Measurements from ENCODE around the gene SEMA6B.
"Not testable (repeated sequence)": the region's sequence is repeated elsewhere in the genome, so short reads cannot be mapped to it uniquely, and the experiment has no call there.

The SEMA6B gene

DNA sequence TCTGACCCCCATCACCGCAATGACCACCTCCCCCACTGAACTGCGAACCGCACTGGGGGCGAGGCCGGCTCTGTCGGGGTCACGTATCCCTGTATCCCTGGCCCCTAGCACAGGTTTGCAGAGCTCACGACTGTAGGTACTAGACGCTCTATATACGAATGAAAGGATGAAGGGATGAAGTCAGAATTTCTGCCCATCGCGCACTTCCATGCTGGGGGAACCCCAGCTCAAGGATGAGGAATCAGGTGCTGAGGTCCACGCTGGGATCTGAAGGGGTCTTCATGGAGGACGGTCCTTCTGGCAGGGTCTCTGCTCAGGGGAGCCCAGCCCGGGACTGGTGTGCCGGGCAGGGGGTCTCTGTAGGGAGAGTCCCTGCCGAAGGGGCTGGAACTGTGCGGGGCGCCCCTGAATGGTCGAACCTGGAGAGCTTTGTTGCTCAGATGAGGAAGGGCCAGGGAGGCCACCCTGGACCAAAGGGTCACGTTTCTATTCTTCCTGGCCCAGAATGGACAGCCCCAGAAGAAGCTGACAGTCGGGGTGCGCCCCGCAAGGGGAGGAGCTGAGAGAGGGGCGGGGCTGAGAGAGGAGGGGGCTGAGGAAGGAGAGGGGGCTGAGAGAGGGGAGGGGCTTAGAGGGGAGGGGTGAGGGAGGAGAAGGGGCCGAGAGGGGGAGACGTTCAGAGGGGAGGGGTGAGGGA is 37.9 kb upstream of the SEMA6B start:
- Histone ChIP-seq H3K27ac (ENCODE audit: low read length) (no peak overlapping the region), H3K9me3 (ENCODE audit: control insufficient read depth, low read depth, low read length) (no peaks in the 10 kb centered on the region), H3K36me3 (ENCODE audit: control insufficient read depth, low read depth, low read length) (no peaks in the 10 kb centered on the region), H3K9ac (ENCODE audit: low read length) (no peak overlapping the region), H3K4me1 (ENCODE audit: control insufficient read depth, low read depth, low read length) (peaks cover 4% of the 10 kb centered on the region), H3K27me3 (ENCODE audit: control insufficient read depth, insufficient read depth, low read length) (peaks cover 22% of the 10 kb centered on the region), H3K4me3 (ENCODE audit: low read length) (peak overlapping the region; percentile 49)

DNA sequence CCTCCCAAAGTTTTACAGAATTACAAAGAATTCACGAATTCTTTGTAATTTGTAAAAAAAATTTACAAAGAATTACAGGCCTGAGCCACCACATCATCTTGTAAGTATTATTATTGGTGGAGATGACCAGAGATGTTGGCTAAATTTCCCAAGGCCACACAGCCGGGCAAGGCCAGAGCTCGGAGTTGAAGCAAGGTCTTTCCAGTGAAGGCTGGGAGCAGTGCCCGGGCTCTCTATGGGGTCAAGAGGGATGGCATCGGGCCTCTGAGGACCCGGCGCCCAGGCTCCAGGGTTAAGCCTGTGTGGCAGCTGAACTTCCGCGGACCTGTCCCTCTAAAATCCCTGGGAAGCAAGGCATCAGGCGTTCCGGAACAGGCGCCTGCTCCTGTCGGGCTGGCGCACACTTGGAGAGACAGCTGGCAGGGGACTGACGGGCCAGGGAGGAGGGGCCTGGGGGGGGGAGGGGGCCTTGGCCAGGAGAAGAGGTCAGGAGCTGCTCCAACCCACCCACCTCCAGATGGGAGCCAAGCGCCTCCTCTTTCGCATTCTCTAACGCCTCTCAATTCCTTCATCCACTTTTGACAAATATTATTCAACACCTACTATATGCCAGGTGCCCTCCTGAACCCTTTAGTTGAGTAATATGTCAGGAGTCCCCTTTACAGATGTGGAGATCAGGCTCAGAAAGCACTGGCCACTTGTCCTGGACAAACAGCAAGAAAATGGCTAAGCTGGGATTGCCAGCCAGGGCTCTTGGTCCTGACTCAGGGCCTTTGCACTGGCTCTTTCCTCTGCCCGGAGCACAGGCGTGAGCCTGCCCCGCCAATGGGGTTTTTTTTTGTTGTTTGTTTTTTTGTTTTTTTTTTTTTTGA is 36.8 kb upstream of the SEMA6B start:
- Histone ChIP-seq H3K36me3 (ENCODE audit: control insufficient read depth, low read depth, low read length) (no peaks in the 10 kb centered on the region), H3K9me3 (ENCODE audit: control insufficient read depth, low read depth, low read length) (no peaks in the 10 kb centered on the region), H3K27me3 (ENCODE audit: control insufficient read depth, insufficient read depth, low read length) (peaks cover 22% of the 10 kb centered on the region), H3K4me3 (ENCODE audit: low read length) (no peak overlapping the region), H3K27ac (ENCODE audit: low read length) (no peak overlapping the region), H3K9ac (ENCODE audit: low read length) (no peak overlapping the region), H3K4me1 (ENCODE audit: control insufficient read depth, low read depth, low read length) (peaks cover 4% of the 10 kb centered on the region)

- H3K4me3 ChIP-seq (ENCODE audit: low read length); H3K9me3 ChIP-seq (ENCODE audit: control insufficient read depth, low read depth, low read length); H3K4me1 ChIP-seq (ENCODE audit: control insufficient read depth, low read depth, low read length); H3K9ac ChIP-seq (ENCODE audit: low read length); H3K36me3 ChIP-seq (ENCODE audit: control insufficient read depth, low read depth, low read length); H3K27ac ChIP-seq (ENCODE audit: low read length): not testable (repeated sequence)
- H3K27me3 ChIP-seq (ENCODE audit: control insufficient read depth, insufficient read depth, low read length): peaks cover 22% of the 10 kb centered on the region
Measured at GRCh38 chr19:4595158-4595557, 35.7 kb upstream of the SEMA6B start.

DNA sequence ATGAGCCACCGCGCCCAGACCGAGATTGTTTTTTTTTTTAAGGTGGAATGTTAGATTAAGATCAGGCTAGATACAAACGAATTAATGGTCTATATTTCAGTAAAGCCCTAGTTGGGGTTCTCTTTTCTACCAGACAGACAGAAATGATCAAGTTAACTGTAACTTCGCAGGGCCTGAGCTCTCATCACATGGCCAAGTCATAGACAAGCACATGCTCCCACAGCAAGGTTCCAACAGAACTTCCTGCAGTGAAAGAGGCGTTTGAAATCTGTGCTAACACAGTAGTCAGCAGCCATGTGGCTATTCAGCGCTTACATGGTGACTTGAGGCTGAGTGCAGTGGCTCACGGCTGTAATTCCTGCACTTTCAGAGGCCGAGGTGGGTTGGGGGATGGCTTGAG is 34.7 kb upstream of the SEMA6B start:
- no peak overlapping the region for H3K27ac ChIP-seq (ENCODE audit: low read length)
- no peaks in the 10 kb centered on the region for H3K36me3 ChIP-seq (ENCODE audit: control insufficient read depth, low read depth, low read length)
- H3K4me3 ChIP-seq (ENCODE audit: low read length): no peak overlapping the region
- peaks cover 4% of the 10 kb centered on the region for H3K4me1 ChIP-seq (ENCODE audit: control insufficient read depth, low read depth, low read length)
- H3K9me3 ChIP-seq (ENCODE audit: control insufficient read depth, low read depth, low read length): no peaks in the 10 kb centered on the region
- H3K9ac ChIP-seq (ENCODE audit: low read length): no peak overlapping the region
- peaks cover 17% of the 10 kb centered on the region for H3K27me3 ChIP-seq (ENCODE audit: control insufficient read depth, insufficient read depth, low read length)

GRCh38 chr19:4593409-4593851 is 33.9 kb upstream of the SEMA6B start:
- H3K27me3 ChIP-seq (ENCODE audit: control insufficient read depth, insufficient read depth, low read length): peaks cover 11% of the 10 kb centered on the region

DNA sequence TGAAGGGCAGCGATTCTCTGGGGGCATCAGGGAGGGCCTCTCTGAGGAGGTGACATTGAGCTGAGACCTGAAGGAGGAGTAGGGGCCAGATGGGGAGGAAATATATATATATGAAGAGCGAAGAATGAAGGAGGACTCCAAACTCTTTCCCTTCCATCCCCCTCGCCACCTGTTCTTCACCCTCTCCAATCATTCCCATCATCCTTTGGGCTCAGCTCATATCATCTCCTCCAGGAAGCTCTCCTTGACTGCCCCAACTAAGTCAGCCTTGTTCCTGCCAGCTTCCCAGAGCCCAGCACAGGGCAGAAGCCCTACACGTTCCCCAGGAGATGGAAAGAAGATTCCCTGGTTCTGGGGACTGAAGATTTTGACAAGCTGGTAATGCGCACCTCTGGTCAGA is 33.0 kb upstream of the SEMA6B start:
- Histone ChIP-seq H3K4me1 (ENCODE audit: control insufficient read depth, low read depth, low read length) (peaks cover 3% of the 10 kb centered on the region), H3K4me3 (ENCODE audit: low read length) (no peak overlapping the region), H3K9me3 (ENCODE audit: control insufficient read depth, low read depth, low read length) (no peaks in the 10 kb centered on the region), H3K27me3 (ENCODE audit: control insufficient read depth, insufficient read depth, low read length) (peaks cover 11% of the 10 kb centered on the region), H3K36me3 (ENCODE audit: control insufficient read depth, low read depth, low read length) (no peaks in the 10 kb centered on the region), H3K27ac (ENCODE audit: low read length) (no peak overlapping the region), H3K9ac (ENCODE audit: low read length) (no peak overlapping the region)

More at GRCh38 chr19:4593409-4593851, 33.9 kb upstream of the SEMA6B start:
- H3K4me1 ChIP-seq (ENCODE audit: control insufficient read depth, low read depth, low read length): peaks cover 4% of the 10 kb centered on the region
- H3K4me3 ChIP-seq (ENCODE audit: low read length): no peak overlapping the region
- H3K36me3 ChIP-seq (ENCODE audit: control insufficient read depth, low read depth, low read length): no peaks in the 10 kb centered on the region
- H3K27ac ChIP-seq (ENCODE audit: low read length): no peak overlapping the region
- no peaks in the 10 kb centered on the region for H3K9me3 ChIP-seq (ENCODE audit: control insufficient read depth, low read depth, low read length)
- H3K9ac ChIP-seq (ENCODE audit: low read length): no peak overlapping the region

DNA sequence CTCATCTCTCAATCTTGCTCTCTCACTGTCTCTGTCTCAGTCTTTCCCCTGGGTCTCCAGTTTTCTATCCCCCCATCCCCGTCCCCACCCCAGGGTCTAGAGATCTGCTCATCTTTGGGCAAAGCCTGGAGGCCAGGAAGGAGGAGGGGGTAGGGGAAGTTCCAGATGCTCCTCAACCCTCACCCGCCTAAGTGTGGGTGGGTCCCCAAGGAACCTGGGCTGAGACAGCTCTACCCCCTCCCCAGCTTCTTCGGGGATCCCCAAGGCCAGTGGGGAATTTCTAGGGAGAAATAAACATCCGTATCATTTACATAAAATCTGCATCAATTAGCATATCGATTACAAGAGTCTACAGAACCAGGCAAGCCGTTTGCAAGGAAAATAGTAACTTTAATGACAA is 31.8 kb upstream of the SEMA6B start:
- Histone ChIP-seq H3K27me3 (ENCODE audit: control insufficient read depth, insufficient read depth, low read length) (peaks cover under 1% of the 10 kb centered on the region), H3K4me3 (ENCODE audit: low read length) (no peak overlapping the region), H3K4me1 (ENCODE audit: control insufficient read depth, low read depth, low read length) (no peaks in the 10 kb centered on the region), H3K9ac (ENCODE audit: low read length) (no peak overlapping the region), H3K27ac (ENCODE audit: low read length) (no peak overlapping the region), H3K9me3 (ENCODE audit: control insufficient read depth, low read depth, low read length) (no peaks in the 10 kb centered on the region), H3K36me3 (ENCODE audit: control insufficient read depth, low read depth, low read length) (no peaks in the 10 kb centered on the region)

DNA sequence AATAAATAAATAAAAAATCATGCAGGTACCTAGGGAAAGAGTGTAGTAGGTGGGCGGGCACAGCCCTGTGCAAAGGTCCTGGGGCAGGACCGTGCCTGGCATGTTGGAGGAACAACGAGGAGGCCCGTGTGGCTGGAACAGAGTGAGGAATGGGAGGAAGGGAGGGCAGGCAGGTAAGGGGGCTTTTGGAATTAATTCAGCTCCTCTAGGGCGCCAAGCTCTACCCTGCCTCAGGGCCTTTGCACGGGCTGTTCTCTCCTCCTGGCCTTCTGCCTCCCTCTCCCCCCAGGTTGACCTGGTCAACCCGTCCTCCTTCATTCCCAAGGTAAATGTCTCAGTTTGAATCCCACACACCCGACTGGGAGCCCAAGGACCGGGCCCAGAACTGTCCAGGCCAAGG is 31.1 kb upstream of the SEMA6B start:
- no peaks in the 10 kb centered on the region for H3K9me3 ChIP-seq (ENCODE audit: control insufficient read depth, low read depth, low read length)
- H3K27ac ChIP-seq (ENCODE audit: low read length): no peak overlapping the region
- no peak overlapping the region for H3K4me3 ChIP-seq (ENCODE audit: low read length)
- no peaks in the 10 kb centered on the region for H3K36me3 ChIP-seq (ENCODE audit: control insufficient read depth, low read depth, low read length)
- H3K4me1 ChIP-seq (ENCODE audit: control insufficient read depth, low read depth, low read length): no peaks in the 10 kb centered on the region
- no peak overlapping the region for H3K9ac ChIP-seq (ENCODE audit: low read length)
- peaks cover 8% of the 10 kb centered on the region for H3K27me3 ChIP-seq (ENCODE audit: control insufficient read depth, insufficient read depth, low read length)

DNA sequence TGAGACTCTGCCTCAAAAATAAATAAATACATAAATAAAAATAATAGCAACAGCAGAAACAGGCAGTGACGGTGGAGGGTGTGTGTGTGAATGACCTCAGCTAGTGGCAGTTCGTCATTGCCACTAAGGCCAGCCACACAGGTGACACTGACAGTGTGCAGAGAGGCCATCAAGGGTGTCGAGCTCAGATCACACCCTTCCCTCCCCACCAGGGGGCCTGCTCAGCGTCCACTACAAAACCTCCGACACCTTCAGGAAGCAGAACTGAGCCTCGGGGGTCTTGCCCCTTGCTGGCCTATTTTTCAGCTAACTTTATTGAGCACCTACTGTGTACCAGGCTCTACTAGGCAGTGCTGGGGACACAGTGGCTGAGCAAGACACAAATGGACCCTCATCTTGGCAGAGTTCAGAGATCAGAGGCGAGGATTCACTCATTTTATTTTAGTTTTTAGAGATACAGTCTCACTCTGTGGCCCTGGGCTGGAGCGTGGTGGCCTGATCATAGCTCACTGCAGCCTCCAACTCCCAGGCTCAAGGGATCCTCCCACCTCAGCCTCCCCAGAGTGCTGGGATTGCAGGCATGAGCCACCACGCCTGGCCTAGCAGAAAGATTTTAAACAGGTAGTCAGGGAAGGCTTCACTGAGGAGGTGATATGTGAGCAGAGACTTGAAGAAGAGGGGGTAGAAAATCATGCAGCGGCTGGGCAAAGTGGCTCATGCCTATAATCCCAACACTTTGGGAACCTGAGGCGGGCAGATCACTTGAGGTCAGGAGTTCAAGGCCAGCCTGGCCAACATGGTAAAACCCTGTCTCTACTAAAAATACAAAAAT is 30.3 kb upstream of the SEMA6B start:
- Histone ChIP-seq H3K27me3 (ENCODE audit: control insufficient read depth, insufficient read depth, low read length) (peaks cover 16% of the 10 kb centered on the region), H3K4me1 (ENCODE audit: control insufficient read depth, low read depth, low read length) (no peaks in the 10 kb centered on the region), H3K27ac (ENCODE audit: low read length) (no peak overlapping the region), H3K36me3 (ENCODE audit: control insufficient read depth, low read depth, low read length) (no peaks in the 10 kb centered on the region), H3K4me3 (ENCODE audit: low read length) (no peak overlapping the region), H3K9me3 (ENCODE audit: control insufficient read depth, low read depth, low read length) (no peaks in the 10 kb centered on the region), H3K9ac (ENCODE audit: low read length) (no peak overlapping the region)

DNA sequence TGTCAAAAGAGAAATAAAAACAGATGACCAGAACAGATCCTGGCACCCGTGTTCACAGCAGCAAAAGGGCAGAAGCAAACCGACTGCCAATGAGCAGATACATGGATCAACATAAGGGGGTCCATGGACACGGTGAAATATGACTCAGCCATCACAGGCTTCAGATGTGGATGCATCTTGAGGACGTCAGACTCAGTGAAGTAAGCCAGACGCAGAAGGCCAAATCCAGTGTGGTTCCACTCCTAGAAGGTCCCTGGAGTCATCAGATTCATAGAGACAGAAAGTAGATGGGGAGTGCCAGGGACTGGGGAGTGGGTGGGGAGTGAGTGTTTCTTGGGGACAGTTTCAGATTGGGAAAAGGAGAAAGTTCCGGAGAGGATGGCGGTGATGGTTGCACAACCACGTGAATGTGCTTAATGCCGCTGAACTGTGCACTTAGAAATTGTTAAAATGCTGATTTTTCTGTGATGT is 28.8 kb upstream of the SEMA6B start:
- H3K27me3 ChIP-seq (ENCODE audit: control insufficient read depth, insufficient read depth, low read length): peaks cover 21% of the 10 kb centered on the region
- no peaks in the 10 kb centered on the region for H3K36me3 ChIP-seq (ENCODE audit: control insufficient read depth, low read depth, low read length)
- H3K4me3 ChIP-seq (ENCODE audit: low read length): no peak overlapping the region
- H3K9ac ChIP-seq (ENCODE audit: low read length): no peak overlapping the region
- H3K27ac ChIP-seq (ENCODE audit: low read length): no peak overlapping the region
- H3K9me3 ChIP-seq (ENCODE audit: control insufficient read depth, low read depth, low read length): no peaks in the 10 kb centered on the region
- H3K4me1 ChIP-seq (ENCODE audit: control insufficient read depth, low read depth, low read length): no peaks in the 10 kb centered on the region

GRCh38 chr19:4587527-4587926 is 28.0 kb upstream of the SEMA6B start:
- Histone ChIP-seq H3K27me3 (ENCODE audit: control insufficient read depth, insufficient read depth, low read length) (peaks cover 22% of the 10 kb centered on the region), H3K9me3 (ENCODE audit: control insufficient read depth, low read depth, low read length) (no peaks in the 10 kb centered on the region)

More at GRCh38 chr19:4587527-4587926, 28.0 kb upstream of the SEMA6B start:
- Histone ChIP-seq H3K9ac (ENCODE audit: low read length) (no peak overlapping the region), H3K36me3 (ENCODE audit: control insufficient read depth, low read depth, low read length) (no peaks in the 10 kb centered on the region), H3K4me3 (ENCODE audit: low read length) (no peak overlapping the region), H3K27ac (ENCODE audit: low read length) (no peak overlapping the region), H3K4me1 (ENCODE audit: control insufficient read depth, low read depth, low read length) (no peaks in the 10 kb centered on the region)

Data from iPS-18a (cell line).